SK-N-SH (cell line): ENCODE data around the gene IL1RAP. TPM values are rescaled to one million over a fixed set of nuclear protein-coding genes. Genes with fewer than 3 reads are reported as not detected.

Experiments
- CTCF ChIA-PET: fragments of 300-600, 350-600 bp; formaldehyde crosslinking; extraction: SDS; loops from one replicate; lab custom pipeline; 2021; lab: Yijun Ruan, JAX
- POLR2A ChIA-PET: fragments of 350-600 bp; sonication (Branson Sonifier 250); formaldehyde crosslinking; extraction: SDS; loops from one replicate; lab custom pipeline; 2020; ENCODE audit warnings: antibody characterized with exemption, inconsistent platforms; lab: Yijun Ruan, JAX
- DNase-seq: peaks from one replicate; pipeline ENCODE4 v3.0.0; 2012
- H2AFZ ChIP-seq: fragments of 200-600 bp; sonication (generic); 2 replicates; pipeline ENCODE4 v1.8.1; 2016; ENCODE audit warnings: antibody characterized with exemption, mild to moderate bottlenecking, low read depth
- H3F3A ChIP-seq: fragments of 200-600 bp; sonication (generic); replicated peaks from 2 replicates; pipeline ENCODE3; 2016; ENCODE audit warnings: antibody characterized with exemption, mild to moderate bottlenecking; ENCODE audit not compliant: insufficient read depth
- H3K27ac ChIP-seq, 2 experiments: fragments of 200-500 bp in 1 of 2; fragments of 200-600 bp in 1 of 2; sonication (Bioruptor generic) in 1 of 2; sonication (generic), shearing (Covaris generic) in 1 of 2; 2 replicates each; pipeline versions ENCODE4 v1.5.1 to v1.6.1; 2014 to 2016; ENCODE audit warnings: low read depth in 2 of 2, inconsistent platforms in 1 of 2, low read length in 1 of 2, mild to moderate bottlenecking in 1 of 2, mixed read lengths in 1 of 2
- H3K27me3 ChIP-seq: fragments of 200-600 bp; sonication (generic), shearing (Covaris generic); 2 replicates; pipeline ENCODE4 v1.6.1; 2016; ENCODE audit warnings: mixed run types; ENCODE audit not compliant: insufficient read depth
- H3K36me3 ChIP-seq, 2 experiments: fragments of 200-500 bp in 1 of 2; fragments of 200-600 bp in 1 of 2; sonication (Bioruptor generic) in 1 of 2; sonication (generic) in 1 of 2; replicated peaks in 1 of 2; 2 replicates each; pipeline versions ENCODE3 to v1.5.1; 2014 to 2016; ENCODE audit warnings: low read length in 1 of 2, mild to moderate bottlenecking in 1 of 2; ENCODE audit not compliant: insufficient read depth in 2 of 2, control insufficient read depth in 1 of 2
- H3K4me1 ChIP-seq, 2 experiments: fragments of 200-500 bp in 1 of 2; fragments of 200-600 bp in 1 of 2; sonication (Bioruptor generic) in 1 of 2; sonication (generic), shearing (Covaris generic) in 1 of 2; 2 replicates each; pipeline versions ENCODE4 v1.5.1 to v1.6.1; 2014 to 2016; ENCODE audit warnings: low read depth in 1 of 2, low read length in 1 of 2, mixed run types in 1 of 2; ENCODE audit not compliant: insufficient read depth in 2 of 2, control insufficient read depth in 1 of 2
- H3K4me2 ChIP-seq: fragments of 200-600 bp; sonication (generic), shearing (Covaris generic); 2 replicates; pipeline ENCODE4 v1.6.1; 2017; ENCODE audit warnings: mixed run types
- H3K4me3 ChIP-seq, 2 experiments: fragments of 200-500 bp in 1 of 2; fragments of 200-600 bp in 1 of 2; sonication (Bioruptor generic) in 1 of 2; sonication (generic), shearing (Covaris generic) in 1 of 2; 2 replicates each; pipeline versions ENCODE4 v1.5.1 to v1.8.1; 2014 to 2016; ENCODE audit warnings: low read depth in 2 of 2, inconsistent platforms in 1 of 2, low read length in 1 of 2, mild to moderate bottlenecking in 1 of 2, mixed read lengths in 1 of 2, moderate library complexity in 1 of 2
- H3K79me2 ChIP-seq: fragments of 200-600 bp; sonication (generic); 2 replicates; pipeline ENCODE4 v1.8.1; 2017; ENCODE audit warnings: mild to moderate bottlenecking; ENCODE audit not compliant: insufficient read depth
- H3K9ac ChIP-seq: fragments of 200-600 bp; sonication (generic); 2 replicates; pipeline ENCODE4 v1.6.1; 2017; ENCODE audit warnings: mixed run types
- H3K9me2 ChIP-seq: fragments of 200-600 bp; sonication (generic); 2 replicates; pipeline ENCODE4 v1.6.1; 2017; ENCODE audit warnings: mixed run types
- H3K9me3 ChIP-seq: fragments of 200-600 bp; sonication (generic); 2 replicates; pipeline ENCODE4 v1.6.1; 2017; ENCODE audit warnings: mixed run types, mild to moderate bottlenecking, moderate library complexity
- H4K20me1 ChIP-seq: fragments of 200-600 bp; sonication (generic); 2 replicates; pipeline ENCODE4 v1.6.1; 2017; ENCODE audit warnings: mild to moderate bottlenecking, mixed run types; ENCODE audit not compliant: insufficient read depth
- CTCF ChIP-seq: fragments of 200-600 bp; sonication (generic); IDR thresholded peaks from 2 replicates; pipeline ENCODE4 v1.6.1; 2017; ENCODE audit warnings: antibody characterized with exemption, mild to moderate bottlenecking, moderate library complexity
- ELF1 ChIP-seq: IDR thresholded peaks from 2 replicates; pipeline ENCODE4 v1.4.0; 2012
- EP300 ChIP-seq, 2 experiments: IDR thresholded peaks; 2 replicates each; pipeline versions ENCODE4 v1.4.0 to v1.6.1; 2012; ENCODE audit warnings: borderline replicate concordance in 1 of 2, low read depth in 1 of 2, low read length in 1 of 2
- FOSL2 ChIP-seq: IDR thresholded peaks from 2 replicates; pipeline ENCODE4 v1.4.0; 2012; ENCODE audit warnings: low read depth, mild to moderate bottlenecking, moderate library complexity, borderline replicate concordance
- FOXJ3 ChIP-seq: sonication (generic); formaldehyde crosslinking; IDR thresholded peaks from 2 replicates; pipeline ENCODE4 v1.5.1; 2020; ENCODE audit warnings: mild to moderate bottlenecking, missing genetic modification reagents
- FOXM1 ChIP-seq: IDR thresholded peaks from 2 replicates; pipeline ENCODE4 v1.4.0; 2012; ENCODE audit warnings: low read depth, mild to moderate bottlenecking
- GATA2 ChIP-seq: sonication (generic); formaldehyde crosslinking; IDR thresholded peaks from 2 replicates; pipeline ENCODE4 v1.5.0; 2020; ENCODE audit warnings: mild to moderate bottlenecking, missing genetic modification reagents
- JUND ChIP-seq: IDR thresholded peaks from 2 replicates; pipeline ENCODE4 v1.4.0; 2012
- MXI1 ChIP-seq: IDR thresholded peaks from 2 replicates; pipeline ENCODE4 v1.6.1; 2012; ENCODE audit warnings: mild to moderate bottlenecking, low read depth, low read length, improper control_type of control experiment
- NFIC ChIP-seq: IDR thresholded peaks from 2 replicates; pipeline ENCODE4 v1.4.0; 2012; ENCODE audit warnings: borderline replicate concordance
- POLR2AphosphoS5 ChIP-seq: IDR thresholded peaks from 2 replicates; pipeline ENCODE4 v1.6.1; 2012; ENCODE audit warnings: low read depth, low read length
- RCOR1 ChIP-seq: fragments of 150-350 bp; IDR thresholded peaks from 2 replicates; pipeline ENCODE4 v1.6.1; 2017; ENCODE audit warnings: antibody characterized with exemption, low read length
- REST ChIP-seq: IDR thresholded peaks from 2 replicates; pipeline ENCODE4 v1.6.1; 2012; ENCODE audit warnings: mild to moderate bottlenecking, low read depth, low read length, moderate library complexity
- SIN3A ChIP-seq: IDR thresholded peaks from 2 replicates; pipeline ENCODE4 v1.6.1; 2012; ENCODE audit warnings: low read depth, mild to moderate bottlenecking, low read length, moderate library complexity, borderline replicate concordance
- USF1 ChIP-seq: IDR thresholded peaks from 2 replicates; pipeline ENCODE4 v1.4.0; 2012; ENCODE audit warnings: low read depth, borderline replicate concordance
- YY1 ChIP-seq: IDR thresholded peaks from 2 replicates; pipeline ENCODE4 v1.4.0; 2012; ENCODE audit warnings: low read depth, mild to moderate bottlenecking
- ZBTB33 ChIP-seq: IDR thresholded peaks from 2 replicates; pipeline ENCODE4 v1.4.0; 2012; ENCODE audit warnings: low read depth, borderline replicate concordance
- WGBS: methylation state at CpG from one replicate; pipeline ENCODE4 v1.1.6; 2017; ENCODE audit warnings: low lambda C conversion rate; 5-methylcytosine and 5-hydroxymethylcytosine counted together
- polyA plus RNA-seq, 3 experiments: library from polyadenylated mRNA; depleted of rRNA; stranded (reverse); fragments of >200 nt; gene quantifications; 2 replicates each; pipeline ENCODE4 v1.2.3, GENCODE V29; 2012

The IL1RAP gene
- polyA plus RNA-seq, 1 of the 3 experiments (the other 2 are of a cell fraction): 7.6 TPM

GRCh38 chr3:190580417-190580816 is 66.5 kb downstream of the IL1RAP start:
- peaks cover 0 to 45% of the 10 kb centered on the region in 2 experiments; a peak in 1 of 4 replicates for H3K4me1 ChIP-seq
- ChIA-PET POLR2A (no interaction called here), CTCF (no interaction called here)
- no peaks in the 10 kb centered on the region for H3K9me2 ChIP-seq
- peak overlapping the region; percentile 55; the same call in 1 of the 2 replicates for H3K4me2 ChIP-seq
- no peaks in the 10 kb centered on the region for H3K9me3 ChIP-seq
- WGBS: 51% methylated on average over 2 of the region's 2 CpGs
- H3K27ac ChIP-seq: peak overlapping the region in 1 of 2 experiments; percentile 71; a peak in 2 of 4 replicates
- H3K36me3 ChIP-seq: peaks cover 0 to 1% of the 10 kb centered on the region in 2 experiments
- no peaks in the 10 kb centered on the region for H4K20me1 ChIP-seq
- no peak for DNase-seq
- TF ChIP-seq JUND (no peak), MXI1 (no peak), NFIC (no peak), CTCF (no peak), SIN3A (no peak), FOXJ3 (no peak), POLR2AphosphoS5 (no peak)
- TF ChIP-seq, all 33 proteins: peak for 0
- peaks cover 14% of the 10 kb centered on the region for H3F3A ChIP-seq
- H2AFZ ChIP-seq: no peak overlapping the region
- no peak overlapping the region for H3K9ac ChIP-seq
- no peaks in the 10 kb centered on the region for H3K79me2 ChIP-seq
- H3K4me3 ChIP-seq: no peak overlapping the region
- no peaks in the 10 kb centered on the region for H3K27me3 ChIP-seq

GRCh38 chr3:190581041-190581541 is 67.2 kb downstream of the IL1RAP start:
- Histone ChIP-seq H3K4me2 (peak overlapping the region; percentile 55), H3K27ac (peak overlapping the region in 1 of 2 experiments; percentile 71; a peak in 2 of 4 replicates)
- peak; percentile 7; the same call in 1 of the 2 replicates for TF ChIP-seq FOSL2
- TF ChIP-seq GATA2 (CRISPR knock-in tag): no peak
- 0 out of 4 replicates have a peak, but pooled peaks of 1 of the 2 experiments have one; percentile 10 for TF ChIP-seq EP300 (IDR thresholded peaks at IDR 0.05; ENCODE audit: borderline replicate concordance in 1 of 2, low read depth in 1 of 2, low read length in 1 of 2)
- TF ChIP-seq ZBTB33: no peak
- TF ChIP-seq USF1: no peak
- TF ChIP-seq FOXM1: 0 out of 2 replicates have a peak, but pooled peaks have one; percentile 26
- no peak for TF ChIP-seq CTCF
- no peak for TF ChIP-seq REST
- TF ChIP-seq YY1: no peak; the same call in 1 of the 2 replicates
- no peak for TF ChIP-seq ELF1
- TF ChIP-seq RCOR1: no peak

More at GRCh38 chr3:190581041-190581541, 67.2 kb downstream of the IL1RAP start:
- CTCF ChIA-PET: no interaction called here
- Histone ChIP-seq H3K9ac (peak overlapping the region; percentile 21; the same call in 1 of the 2 replicates), H2AFZ (peak overlapping the region; percentile 68; the same call in 1 of the 2 replicates), H3F3A (peaks cover 14% of the 10 kb centered on the region), H3K9me3 (no peaks in the 10 kb centered on the region), H3K4me1 (peaks cover 0 to 47% of the 10 kb centered on the region in 2 experiments; a peak in 1 of 4 replicates), H3K4me3 (no peak overlapping the region; a peak in 1 of 4 replicates), H3K79me2 (no peaks in the 10 kb centered on the region), H3K9me2 (no peaks in the 10 kb centered on the region), H4K20me1 (no peaks in the 10 kb centered on the region), H3K36me3 (no peaks in the 10 kb centered on the region), H3K27me3 (no peaks in the 10 kb centered on the region)
- POLR2A ChIA-PET: no interaction called here
- WGBS: 39% methylated on average over 5 of the region's 5 CpGs
- DNase-seq: no peak
